Measurements from ENCODE around the gene OR7D2. TPM values are rescaled to one million over a fixed set of nuclear protein-coding genes. Genes with fewer than 3 reads are reported as not detected.

OR7D2 gene
- total RNA-seq, 4 donors from 2014 or later: not detected

GRCh38 chr19:9148697-9149096 is 30.1 kb upstream of the OR7D2 start:
- TF ChIP-seq CTCF (IDR thresholded peaks at IDR 0.05; ENCODE audit: low read depth): no peak

GRCh38 chr19:9149997-9150396 is 28.8 kb upstream of the OR7D2 start:
- no peak for TF ChIP-seq CTCF (IDR thresholded peaks at IDR 0.05; ENCODE audit: low read depth)

GRCh38 chr19:9150650-9151049 is 28.1 kb upstream of the OR7D2 start:
- TF ChIP-seq CTCF (IDR thresholded peaks at IDR 0.05; ENCODE audit: low read depth): no peak

GRCh38 chr19:9151367-9151766 is 27.4 kb upstream of the OR7D2 start:
- no peak for TF ChIP-seq CTCF (IDR thresholded peaks at IDR 0.05; ENCODE audit: low read depth)

GRCh38 chr19:9155591-9155990 is 23.2 kb upstream of the OR7D2 start:
- no peak for TF ChIP-seq CTCF (IDR thresholded peaks at IDR 0.05; ENCODE audit: low read depth)

GRCh38 chr19:9156304-9156703 is 22.5 kb upstream of the OR7D2 start:
- TF ChIP-seq CTCF (IDR thresholded peaks at IDR 0.05; ENCODE audit: low read depth): no peak

GRCh38 chr19:9159891-9160290 is 18.9 kb upstream of the OR7D2 start:
- TF ChIP-seq CTCF (IDR thresholded peaks at IDR 0.05; ENCODE audit: low read depth): no peak

Measured in subcutaneous adipose tissue (tissue), 4 donors.